Neural progenitor cell (in vitro differentiated cells): ENCODE data around the gene RIT1. TPM values are rescaled to one million over a fixed set of nuclear protein-coding genes. Genes with fewer than 3 reads are reported as not detected.

Experiments used
- DNase-seq: peaks from one replicate; pipeline ENCODE4 v3.0.0-alpha.2; 2016; ENCODE audit warnings: low spot score
- H2AFZ ChIP-seq: fragments of 200-600 bp; sonication (generic); replicated peaks from 2 replicates; pipeline ENCODE4 v1.6.1; 2016; ENCODE audit warnings: antibody characterized with exemption
- H3F3A ChIP-seq: fragments of 200-600 bp; sonication (generic); 2 replicates; pipeline ENCODE4 v1.6.1; 2016; ENCODE audit warnings: antibody characterized with exemption, low read depth
- H3K27ac ChIP-seq: fragments of 200-600 bp; sonication (generic); 2 replicates; pipeline ENCODE4 v1.5.1; 2016; ENCODE audit warnings: mild to moderate bottlenecking
- H3K27me3 ChIP-seq: fragments of 200-600 bp; sonication (generic); 2 replicates; pipeline ENCODE4 v1.6.1; 2016; ENCODE audit warnings: mild to moderate bottlenecking, moderate library complexity
- H3K36me3 ChIP-seq: fragments of 200-600 bp; sonication (generic); 2 replicates; pipeline ENCODE4 v1.5.1; 2016
- H3K4me1 ChIP-seq: fragments of 200-600 bp; sonication (generic); 2 replicates; pipeline ENCODE4 v1.6.1; 2016; ENCODE audit warnings: mixed run types
- H3K4me2 ChIP-seq: fragments of 200-600 bp; sonication (generic); 2 replicates; pipeline ENCODE4 v1.6.1; 2016
- H3K4me3 ChIP-seq: fragments of 200-600 bp; sonication (generic); 2 replicates; pipeline ENCODE4 v1.5.1; 2016
- H3K79me2 ChIP-seq: fragments of 200-600 bp; sonication (generic); 2 replicates; pipeline ENCODE4 v1.6.1; 2016; ENCODE audit warnings: low read depth
- H3K9ac ChIP-seq: fragments of 200-600 bp; sonication (generic); 2 replicates; pipeline ENCODE4 v1.6.1; 2016
- H3K9me3 ChIP-seq: fragments of 200-600 bp; sonication (generic); 2 replicates; pipeline ENCODE4 v1.5.1; 2016; ENCODE audit warnings: low read depth
- H4K20me1 ChIP-seq: fragments of 200-600 bp; sonication (generic); 2 replicates; pipeline ENCODE4 v1.6.1; 2016; ENCODE audit warnings: low read depth
- H3K27ac Mint-ChIP-seq: 3 replicates; pipeline ENCODE4 v1.8.0; 2021; ENCODE audit warnings: mixed read lengths
- H3K27me3 Mint-ChIP-seq: 2 replicates; pipeline ENCODE4 v1.8.0; 2022; ENCODE audit warnings: low read depth, mild to moderate bottlenecking, inconsistent platforms, moderate library complexity, mixed read lengths; ENCODE audit not compliant: insufficient read depth
- H3K36me3 Mint-ChIP-seq: 3 replicates; pipeline ENCODE4 v1.8.0; 2021; ENCODE audit warnings: mixed read lengths
- H3K4me1 Mint-ChIP-seq: 3 replicates; pipeline ENCODE4 v1.8.0; 2021; ENCODE audit warnings: mixed read lengths
- H3K4me3 Mint-ChIP-seq: 3 replicates; pipeline ENCODE4 v1.8.0; 2021; ENCODE audit warnings: mild to moderate bottlenecking, moderate library complexity, mixed read lengths
- H3K9me3 Mint-ChIP-seq: 3 replicates; pipeline ENCODE4 v1.8.0; 2020; ENCODE audit warnings: mixed read lengths
- EZH2 ChIP-seq: fragments of 200-600 bp; sonication (generic); IDR thresholded peaks from 2 replicates; pipeline ENCODE4 v1.6.1; 2017; ENCODE audit warnings: antibody characterized with exemption, mild to moderate bottlenecking, moderate library complexity
- EZH2phosphoT487 ChIP-seq: fragments of 200-600 bp; sonication (generic); IDR thresholded peaks from 2 replicates; pipeline ENCODE4 v1.6.1; 2017; ENCODE audit warnings: antibody characterized with exemption
- total RNA-seq: library from RNA; depleted of rRNA; stranded (reverse); fragments of >200 nt; gene quantifications from 2 replicates; pipeline ENCODE4 v1.2.3, GENCODE V29; 2015; ENCODE audit warnings: low replicate concordance
- TF ChIP-seq, protein P1 (sequence below): fragments of 200-600 bp; sonication (generic); IDR thresholded peaks from 2 replicates; pipeline ENCODE4 v1.5.1; 2017; ENCODE audit warnings: antibody characterized with exemption, mild to moderate bottlenecking

The RIT1 gene
- total RNA-seq, 1 donor from 2014 or later = 51.3 TPM

DNA sequence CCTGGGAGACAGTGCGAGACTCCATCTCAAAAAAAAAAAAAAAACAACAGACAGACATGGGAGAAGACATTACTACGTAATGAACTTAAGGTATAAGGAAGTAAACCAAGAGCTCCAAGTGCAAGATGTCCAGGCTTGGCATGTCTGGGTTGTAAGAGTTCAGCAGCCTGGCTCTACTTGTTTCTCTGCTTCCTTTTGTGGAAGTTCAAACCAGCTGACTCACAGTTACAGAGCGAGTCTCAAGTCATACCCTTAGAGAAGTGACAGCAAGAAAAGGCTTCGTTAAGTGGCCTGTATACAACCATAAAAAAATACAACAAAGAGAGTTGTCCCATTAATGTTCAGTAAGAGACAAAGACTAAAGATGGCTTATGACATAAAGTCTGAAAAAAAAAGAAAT is 1.3 kb downstream of the RIT1 start:
- Mint-ChIP-seq H3K27ac (no peak overlapping the region), H3K27me3 (peaks cover 4% of the 10 kb centered on the region), H3K36me3 (peaks cover 16% of the 10 kb centered on the region), H3K4me3 (peak overlapping the region; percentile 95), H3K9me3 (no peaks in the 10 kb centered on the region), H3K4me1 (peaks cover 17% of the 10 kb centered on the region)
- Histone ChIP-seq H4K20me1 (no peaks in the 10 kb centered on the region), H3K36me3 (peaks cover 8% of the 10 kb centered on the region), H3K27ac (no peak overlapping the region), H3K4me2 (peak overlapping the region; percentile 84), H3K9ac (no peak overlapping the region), H3F3A (peaks cover 44% of the 10 kb centered on the region), H3K79me2 (peaks cover 28% of the 10 kb centered on the region), H2AFZ (no peak overlapping the region), H3K4me3 (peak overlapping the region; percentile 87), H3K27me3 (no peaks in the 10 kb centered on the region), H3K4me1 (no peaks in the 10 kb centered on the region), H3K9me3 (no peaks in the 10 kb centered on the region)
- DNase-seq = no peak
- TF ChIP-seq EZH2 = no peak
- TF ChIP-seq, protein P1, sequence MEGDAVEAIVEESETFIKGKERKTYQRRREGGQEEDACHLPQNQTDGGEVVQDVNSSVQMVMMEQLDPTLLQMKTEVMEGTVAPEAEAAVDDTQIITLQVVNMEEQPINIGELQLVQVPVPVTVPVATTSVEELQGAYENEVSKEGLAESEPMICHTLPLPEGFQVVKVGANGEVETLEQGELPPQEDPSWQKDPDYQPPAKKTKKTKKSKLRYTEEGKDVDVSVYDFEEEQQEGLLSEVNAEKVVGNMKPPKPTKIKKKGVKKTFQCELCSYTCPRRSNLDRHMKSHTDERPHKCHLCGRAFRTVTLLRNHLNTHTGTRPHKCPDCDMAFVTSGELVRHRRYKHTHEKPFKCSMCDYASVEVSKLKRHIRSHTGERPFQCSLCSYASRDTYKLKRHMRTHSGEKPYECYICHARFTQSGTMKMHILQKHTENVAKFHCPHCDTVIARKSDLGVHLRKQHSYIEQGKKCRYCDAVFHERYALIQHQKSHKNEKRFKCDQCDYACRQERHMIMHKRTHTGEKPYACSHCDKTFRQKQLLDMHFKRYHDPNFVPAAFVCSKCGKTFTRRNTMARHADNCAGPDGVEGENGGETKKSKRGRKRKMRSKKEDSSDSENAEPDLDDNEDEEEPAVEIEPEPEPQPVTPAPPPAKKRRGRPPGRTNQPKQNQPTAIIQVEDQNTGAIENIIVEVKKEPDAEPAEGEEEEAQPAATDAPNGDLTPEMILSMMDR = no peak
- TF ChIP-seq EZH2phosphoT487 = no peak

DNA sequence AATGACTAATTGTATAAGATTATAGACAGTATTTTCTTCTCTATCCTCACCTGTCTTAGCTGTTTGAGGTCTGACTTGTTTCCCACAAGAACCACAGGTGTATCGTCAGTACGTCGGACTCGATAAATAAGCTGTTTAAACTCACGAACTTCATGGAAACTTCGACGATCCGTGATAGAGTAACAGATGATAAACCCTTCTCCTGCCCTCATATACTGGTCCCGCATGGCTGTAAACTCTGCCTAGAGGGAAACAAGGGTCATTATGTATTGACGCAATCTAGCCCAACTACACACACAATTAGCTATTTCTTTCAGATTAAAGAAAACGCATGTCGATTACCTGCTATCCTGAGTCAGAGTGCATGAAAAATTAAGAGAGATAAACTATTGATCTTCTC is 6.9 kb downstream of the RIT1 start:
- peaks cover 11% of the 10 kb centered on the region for H3K79me2 ChIP-seq
- no peaks in the 10 kb centered on the region for H3K4me1 Mint-ChIP-seq
- H3K36me3 Mint-ChIP-seq = peaks cover 21% of the 10 kb centered on the region
- no peaks in the 10 kb centered on the region for H3K4me1 ChIP-seq
- no peak overlapping the region for H3K4me3 Mint-ChIP-seq
- H3K27ac Mint-ChIP-seq = no peak overlapping the region
- peaks cover 6% of the 10 kb centered on the region for H3K27me3 Mint-ChIP-seq
- H3K36me3 ChIP-seq = peaks cover 22% of the 10 kb centered on the region
- H3K27ac ChIP-seq = no peak overlapping the region
- no peak overlapping the region for H3K4me3 ChIP-seq
- no peak overlapping the region for H3K4me2 ChIP-seq
- peaks cover under 1% of the 10 kb centered on the region for H3F3A ChIP-seq
- no peaks in the 10 kb centered on the region for H3K9me3 ChIP-seq
- no peaks in the 10 kb centered on the region for H4K20me1 ChIP-seq
- H3K9ac ChIP-seq = no peak overlapping the region
- H2AFZ ChIP-seq = no peak overlapping the region
- H3K27me3 ChIP-seq = no peaks in the 10 kb centered on the region
- no peak for DNase-seq
- TF ChIP-seq EZH2phosphoT487 = no peak
- TF ChIP-seq, protein P1 = no peak
- no peak for TF ChIP-seq EZH2
- no peaks in the 10 kb centered on the region for H3K9me3 Mint-ChIP-seq

DNA sequence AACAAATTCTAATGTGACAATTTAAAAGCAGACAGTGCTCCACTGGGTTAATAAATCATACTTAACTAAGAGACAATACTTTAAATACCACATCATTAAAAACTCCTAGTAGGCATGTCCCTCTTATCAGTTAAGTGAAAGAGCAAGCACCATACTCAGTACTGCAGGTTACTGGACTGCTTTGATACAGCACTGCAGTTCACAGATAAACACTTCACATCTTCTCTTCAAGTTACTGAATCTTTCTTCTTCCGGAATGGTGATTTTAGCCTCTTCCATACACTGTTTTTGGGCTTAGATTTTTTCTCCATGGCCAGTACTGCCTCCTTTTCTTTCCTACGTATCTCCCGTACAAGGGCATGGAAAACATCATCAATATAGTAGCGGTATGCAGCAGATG is 11.0 kb downstream of the RIT1 start:
- H3K27ac Mint-ChIP-seq = no peak overlapping the region
- no peak overlapping the region for H2AFZ ChIP-seq
- no peak overlapping the region for H3K4me3 ChIP-seq
- no peak overlapping the region for H3K4me2 ChIP-seq
- H4K20me1 ChIP-seq = peaks cover 3% of the 10 kb centered on the region
- no peak for DNase-seq
- H3K9me3 ChIP-seq = no peaks in the 10 kb centered on the region
- no peaks in the 10 kb centered on the region for H3K9me3 Mint-ChIP-seq
- peaks cover 24% of the 10 kb centered on the region for H3K36me3 Mint-ChIP-seq
- H3K9ac ChIP-seq = no peak overlapping the region
- no peak overlapping the region for H3K27ac ChIP-seq
- peaks cover 8% of the 10 kb centered on the region for H3F3A ChIP-seq
- H3K79me2 ChIP-seq = no peaks in the 10 kb centered on the region
- H3K27me3 ChIP-seq = no peaks in the 10 kb centered on the region
- peaks cover 2% of the 10 kb centered on the region for H3K27me3 Mint-ChIP-seq
- peaks cover 24% of the 10 kb centered on the region for H3K36me3 ChIP-seq
- H3K4me1 Mint-ChIP-seq = no peaks in the 10 kb centered on the region
- no peak overlapping the region for H3K4me3 Mint-ChIP-seq
- no peak for TF ChIP-seq EZH2
- no peak for TF ChIP-seq EZH2phosphoT487
- TF ChIP-seq, protein P1 = no peak
- H3K4me1 ChIP-seq = no peaks in the 10 kb centered on the region
